K562 (cell line): Measurements from ENCODE around the gene KRAS.

Experiments
- HDGF ChIP-seq: fragments of 450-650 bp; IDR thresholded peaks from 2 replicates; pipeline ENCODE4 v1.6.1; 2016
- MYC ChIP-seq, 2 experiments: fragments of 250-450 bp in 1 of 2; sonication (Bioruptor Pico) in 1 of 2; IDR thresholded peaks; 2 replicates each; pipeline versions ENCODE4 v1.5.1 to v1.6.1; 2012 to 2021; ENCODE audit warnings: low read depth in 2 of 2, borderline replicate concordance in 1 of 2, improper control_type of control experiment in 1 of 2, low read length in 1 of 2, mild to moderate bottlenecking in 1 of 2, moderate library complexity in 1 of 2
- NRF1 ChIP-seq, 2 experiments: fragments of 450-650 bp; IDR thresholded peaks in 1 of 2; conservative IDR thresholded peaks in 1 of 2; 2 replicates each; pipeline ENCODE4 v1.6.1; 2014; ENCODE audit warnings: mild to moderate bottlenecking in 2 of 2
- PHF20 ChIP-seq: fragments of 450-650 bp; IDR thresholded peaks from 2 replicates; pipeline ENCODE4 v1.6.1; 2018; ENCODE audit not compliant: partially characterized antibody
- SMAD4 ChIP-seq: fragments of 250-450 bp; sonication (Bioruptor Pico); conservative IDR thresholded peaks from 2 replicates; pipeline ENCODE4 v1.8.0; 2021; ENCODE audit warnings: inconsistent platforms, mild to moderate bottlenecking, moderate library complexity
- SRSF9 ChIP-seq: fragments of 200-400 bp; formaldehyde crosslinking; IDR thresholded peaks from 2 replicates; pipeline ENCODE4 v1.6.1; 2017; ENCODE audit warnings: low read depth, low read length, borderline replicate concordance
- YY1 ChIP-seq, 3 experiments: IDR thresholded peaks; 2 replicates each; pipeline ENCODE4 v1.6.1; 2011; ENCODE audit warnings: low read length in 2 of 3, mild to moderate bottlenecking in 2 of 3, moderate library complexity in 2 of 3, borderline replicate concordance in 1 of 3, control low read depth in 1 of 3, low read depth in 1 of 3; ENCODE audit not compliant: insufficient read depth in 3 of 3, insufficient replicate concordance in 2 of 3, control insufficient read depth in 1 of 3, insufficient read length in 1 of 3; ENCODE audit errors: extremely low read depth in 1 of 3
- ZNF184 ChIP-seq: sonication (generic); formaldehyde crosslinking; IDR thresholded peaks from 2 replicates; pipeline ENCODE4 v1.5.0; 2020; ENCODE audit warnings: missing genetic modification reagents
- TF ChIP-seq, protein P1 (sequence below), 2 experiments: fragments of 450-650 bp in 1 of 2; sonication (generic) in 1 of 2; formaldehyde crosslinking; conservative IDR thresholded peaks; 2 replicates each; pipeline versions ENCODE4 v1.4.0 to v1.8.1; 2020 to 2022; ENCODE audit warnings: mild to moderate bottlenecking in 1 of 2, missing genetic modification reagents in 1 of 2
- TF ChIP-seq, protein P2 (sequence below), 3 experiments: IDR thresholded peaks in 2 of 3; conservative IDR thresholded peaks in 1 of 3; 2 replicates each; pipeline ENCODE4 v1.5.1; 2011 to 2012; ENCODE audit warnings: low read length in 3 of 3, mild to moderate bottlenecking in 3 of 3, control low read depth in 2 of 3, improper control_type of control experiment in 1 of 3, inconsistent platforms in 1 of 3, low read depth in 1 of 3, mixed read lengths in 1 of 3, moderate library complexity in 1 of 3; ENCODE audit not compliant: insufficient read depth in 2 of 3

DNA sequence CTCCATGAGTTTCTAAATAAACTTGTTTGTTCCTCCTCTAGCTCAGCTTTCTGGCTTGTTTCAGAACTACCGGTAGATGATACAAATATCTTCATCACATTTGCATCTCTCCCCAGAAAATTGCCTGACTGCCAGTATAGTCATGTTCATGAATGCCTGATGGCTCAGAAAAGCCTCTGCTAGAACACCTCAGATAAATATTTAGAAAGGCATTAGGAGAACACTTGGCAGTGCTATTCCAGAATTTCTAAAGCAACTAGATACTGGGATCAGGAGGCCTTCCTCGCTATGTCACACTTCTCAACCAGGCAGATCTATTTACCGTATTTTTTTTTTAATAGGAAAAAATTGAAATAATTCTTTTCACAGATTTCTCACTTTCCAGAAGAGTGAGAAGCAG is 32.3 kb upstream of the KRAS start:
- TF ChIP-seq NRF1 (conservative IDR thresholded peaks at IDR 0.05 in 1 of 2, IDR thresholded peaks at IDR 0.05 in 1 of 2) (no peak), SMAD4 (CRISPR knock-in tag) (no peak), MYC (IDR thresholded peaks at IDR 0.05; ENCODE audit: low read depth, low read length) (no peak), MYC (CRISPR knock-in tag; IDR thresholded peaks at IDR 0.05; ENCODE audit: borderline replicate concordance, low read depth) (no peak), ZNF184 (no peak), YY1 (IDR thresholded peaks at IDR 0.05; ENCODE audit: borderline replicate concordance in 1 of 3, control insufficient read depth in 1 of 3, extremely low read depth in 1 of 3, insufficient read depth in 3 of 3, insufficient read length in 1 of 3, insufficient replicate concordance in 2 of 3, low read depth in 1 of 3, low read length in 2 of 3) (no peak), PHF20 (no peak), SRSF9 (no peak), HDGF (no peak)
- TF ChIP-seq, protein P1, sequence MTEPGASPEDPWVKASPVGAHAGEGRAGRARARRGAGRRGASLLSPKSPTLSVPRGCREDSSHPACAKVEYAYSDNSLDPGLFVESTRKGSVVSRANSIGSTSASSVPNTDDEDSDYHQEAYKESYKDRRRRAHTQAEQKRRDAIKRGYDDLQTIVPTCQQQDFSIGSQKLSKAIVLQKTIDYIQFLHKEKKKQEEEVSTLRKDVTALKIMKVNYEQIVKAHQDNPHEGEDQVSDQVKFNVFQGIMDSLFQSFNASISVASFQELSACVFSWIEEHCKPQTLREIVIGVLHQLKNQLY (CRISPR knock-in tag; conservative IDR thresholded peaks at IDR 0.05), result no peak
- TF ChIP-seq, protein P2, sequence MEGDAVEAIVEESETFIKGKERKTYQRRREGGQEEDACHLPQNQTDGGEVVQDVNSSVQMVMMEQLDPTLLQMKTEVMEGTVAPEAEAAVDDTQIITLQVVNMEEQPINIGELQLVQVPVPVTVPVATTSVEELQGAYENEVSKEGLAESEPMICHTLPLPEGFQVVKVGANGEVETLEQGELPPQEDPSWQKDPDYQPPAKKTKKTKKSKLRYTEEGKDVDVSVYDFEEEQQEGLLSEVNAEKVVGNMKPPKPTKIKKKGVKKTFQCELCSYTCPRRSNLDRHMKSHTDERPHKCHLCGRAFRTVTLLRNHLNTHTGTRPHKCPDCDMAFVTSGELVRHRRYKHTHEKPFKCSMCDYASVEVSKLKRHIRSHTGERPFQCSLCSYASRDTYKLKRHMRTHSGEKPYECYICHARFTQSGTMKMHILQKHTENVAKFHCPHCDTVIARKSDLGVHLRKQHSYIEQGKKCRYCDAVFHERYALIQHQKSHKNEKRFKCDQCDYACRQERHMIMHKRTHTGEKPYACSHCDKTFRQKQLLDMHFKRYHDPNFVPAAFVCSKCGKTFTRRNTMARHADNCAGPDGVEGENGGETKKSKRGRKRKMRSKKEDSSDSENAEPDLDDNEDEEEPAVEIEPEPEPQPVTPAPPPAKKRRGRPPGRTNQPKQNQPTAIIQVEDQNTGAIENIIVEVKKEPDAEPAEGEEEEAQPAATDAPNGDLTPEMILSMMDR (IDR thresholded peaks at IDR 0.05 in 2 of 3, conservative IDR thresholded peaks at IDR 0.05 in 1 of 3; ENCODE audit: insufficient read depth in 2 of 3, low read depth in 1 of 3, low read length in 3 of 3), result no peak
